ENCODE measurements around the gene PAX5. TPM values are rescaled to one million over a fixed set of nuclear protein-coding genes. Genes with fewer than 3 reads are reported as not detected.

Gene PAX5
- total RNA-seq, 1 donor from 2014 or later: 24.3 TPM

DNA sequence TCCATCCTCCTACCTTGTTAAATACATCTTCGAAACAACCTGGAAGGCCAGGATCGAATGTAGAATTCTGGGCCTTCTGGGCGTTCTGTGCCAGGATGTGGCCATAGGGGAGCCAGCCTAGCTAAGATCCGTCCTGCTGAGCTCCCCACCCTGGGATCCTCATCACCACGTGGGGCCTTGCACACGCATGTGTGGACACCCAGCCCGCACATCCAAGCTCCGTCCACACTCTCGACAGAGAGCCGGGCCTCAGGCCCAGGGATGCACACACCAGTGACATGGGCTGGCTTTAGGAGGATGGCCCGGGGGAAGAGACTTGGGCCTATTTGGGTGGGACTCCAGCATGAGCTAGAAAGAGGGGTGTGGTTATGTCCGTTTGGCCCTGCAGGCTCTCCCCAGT is 154.0 kb downstream of the PAX5 start:
- no peak for DNase-seq
- peaks cover 12% of the 10 kb centered on the region for H3K4me1 Mint-ChIP-seq (ENCODE audit: low read depth, unreplicated experiment)
- peaks cover 4% of the 10 kb centered on the region for H3K27me3 Mint-ChIP-seq (ENCODE audit: unreplicated experiment)
- H3K36me3 Mint-ChIP-seq (ENCODE audit: unreplicated experiment): no peaks in the 10 kb centered on the region
- no peak overlapping the region for H3K4me3 Mint-ChIP-seq (ENCODE audit: unreplicated experiment)
- no peak overlapping the region for H3K27ac Mint-ChIP-seq (ENCODE audit: unreplicated experiment)
- H3K9me3 Mint-ChIP-seq (ENCODE audit: unreplicated experiment): peaks cover 12% of the 10 kb centered on the region
- TF ChIP-seq, protein P1, sequence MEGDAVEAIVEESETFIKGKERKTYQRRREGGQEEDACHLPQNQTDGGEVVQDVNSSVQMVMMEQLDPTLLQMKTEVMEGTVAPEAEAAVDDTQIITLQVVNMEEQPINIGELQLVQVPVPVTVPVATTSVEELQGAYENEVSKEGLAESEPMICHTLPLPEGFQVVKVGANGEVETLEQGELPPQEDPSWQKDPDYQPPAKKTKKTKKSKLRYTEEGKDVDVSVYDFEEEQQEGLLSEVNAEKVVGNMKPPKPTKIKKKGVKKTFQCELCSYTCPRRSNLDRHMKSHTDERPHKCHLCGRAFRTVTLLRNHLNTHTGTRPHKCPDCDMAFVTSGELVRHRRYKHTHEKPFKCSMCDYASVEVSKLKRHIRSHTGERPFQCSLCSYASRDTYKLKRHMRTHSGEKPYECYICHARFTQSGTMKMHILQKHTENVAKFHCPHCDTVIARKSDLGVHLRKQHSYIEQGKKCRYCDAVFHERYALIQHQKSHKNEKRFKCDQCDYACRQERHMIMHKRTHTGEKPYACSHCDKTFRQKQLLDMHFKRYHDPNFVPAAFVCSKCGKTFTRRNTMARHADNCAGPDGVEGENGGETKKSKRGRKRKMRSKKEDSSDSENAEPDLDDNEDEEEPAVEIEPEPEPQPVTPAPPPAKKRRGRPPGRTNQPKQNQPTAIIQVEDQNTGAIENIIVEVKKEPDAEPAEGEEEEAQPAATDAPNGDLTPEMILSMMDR (IDR thresholded peaks at IDR 0.05; ENCODE audit: partially characterized antibody, unreplicated experiment): no peak

DNA sequence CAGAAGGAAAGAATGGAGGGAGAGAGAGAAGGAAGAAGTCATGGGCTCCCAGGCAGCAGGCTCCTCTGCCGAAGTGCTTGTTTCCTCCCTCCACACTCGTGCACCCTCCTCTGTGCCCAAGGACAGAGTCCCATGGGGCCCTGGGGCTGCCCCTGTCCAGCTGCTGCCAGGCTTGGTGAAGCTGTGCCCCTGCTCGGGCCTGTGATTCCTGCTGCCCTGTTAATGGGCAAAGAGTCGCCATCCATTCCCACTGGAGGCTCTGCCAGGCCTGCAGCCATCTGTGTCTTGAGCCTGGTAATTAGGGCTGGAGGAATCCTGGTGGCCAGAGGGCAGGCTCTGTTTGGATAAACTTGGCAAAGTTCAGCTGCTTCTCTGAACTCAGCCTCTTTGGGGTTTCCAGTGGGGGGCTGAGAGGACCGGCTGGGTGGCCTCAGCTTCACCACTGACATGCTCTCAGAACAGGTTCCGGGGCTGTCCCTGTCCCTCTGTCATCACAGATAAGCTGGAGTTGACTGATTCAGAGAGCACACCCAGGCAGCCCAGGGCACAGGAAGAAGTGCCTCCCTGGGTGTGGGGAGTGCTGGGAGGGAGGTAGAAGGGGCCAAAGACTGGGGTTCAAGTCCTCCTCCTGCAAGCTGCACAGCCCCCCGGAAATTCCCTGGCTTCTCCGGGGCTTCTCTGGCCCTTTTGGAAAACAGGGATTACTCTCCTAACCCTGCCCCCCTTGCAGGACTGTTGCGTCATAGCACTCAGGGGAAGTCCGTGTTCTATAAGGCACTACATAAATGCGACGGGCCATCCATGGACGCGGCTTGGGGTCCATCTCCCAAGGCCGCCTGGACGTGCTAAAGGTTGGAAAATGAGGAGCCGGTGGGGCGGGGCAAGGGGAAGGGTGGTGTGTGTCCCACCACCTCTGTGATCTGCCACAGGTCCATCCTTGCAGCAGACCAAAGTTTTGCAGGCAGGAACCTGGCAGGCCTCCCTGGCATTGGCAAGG is 154.8 kb downstream of the PAX5 start:
- H3K9me3 Mint-ChIP-seq (ENCODE audit: unreplicated experiment): peaks cover 12% of the 10 kb centered on the region
- peaks cover 4% of the 10 kb centered on the region for H3K27me3 Mint-ChIP-seq (ENCODE audit: unreplicated experiment)
- H3K36me3 Mint-ChIP-seq (ENCODE audit: unreplicated experiment): no peaks in the 10 kb centered on the region
- H3K4me3 Mint-ChIP-seq (ENCODE audit: unreplicated experiment): no peak overlapping the region
- peaks cover 12% of the 10 kb centered on the region for H3K4me1 Mint-ChIP-seq (ENCODE audit: low read depth, unreplicated experiment)
- peak overlapping the region; percentile 39 for H3K27ac Mint-ChIP-seq (ENCODE audit: unreplicated experiment)
- TF ChIP-seq, protein P1 (IDR thresholded peaks at IDR 0.05; ENCODE audit: partially characterized antibody, unreplicated experiment): no peak
- DNase-seq: no peak

DNA sequence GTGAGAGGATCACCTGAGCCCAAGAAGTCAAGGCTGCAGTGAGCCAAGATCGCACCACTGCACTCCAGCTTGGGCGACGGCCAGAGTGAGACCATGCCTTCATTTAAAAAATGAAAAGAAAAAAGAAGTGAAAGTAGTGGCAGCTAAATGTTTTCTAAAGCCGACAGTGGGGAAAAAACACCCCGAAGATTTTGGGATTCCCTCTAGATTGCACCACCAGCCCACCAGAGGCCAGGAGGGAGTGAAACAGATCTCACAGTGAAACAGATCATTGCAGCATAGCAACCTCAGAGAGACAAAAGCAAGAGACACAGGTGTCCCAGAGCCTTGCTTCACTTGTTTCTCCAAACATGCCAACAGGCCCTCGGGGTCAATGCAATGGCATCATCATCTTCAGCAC is 156.8 kb downstream of the PAX5 start:
- H3K4me1 Mint-ChIP-seq (ENCODE audit: low read depth, unreplicated experiment): peaks cover 7% of the 10 kb centered on the region
- peaks cover 12% of the 10 kb centered on the region for H3K9me3 Mint-ChIP-seq (ENCODE audit: unreplicated experiment)
- H3K27ac Mint-ChIP-seq (ENCODE audit: unreplicated experiment): no peak overlapping the region
- H3K27me3 Mint-ChIP-seq (ENCODE audit: unreplicated experiment): peaks cover 4% of the 10 kb centered on the region
- TF ChIP-seq, protein P1 (IDR thresholded peaks at IDR 0.05; ENCODE audit: partially characterized antibody, unreplicated experiment): no peak
- no peak overlapping the region for H3K4me3 Mint-ChIP-seq (ENCODE audit: unreplicated experiment)
- H3K36me3 Mint-ChIP-seq (ENCODE audit: unreplicated experiment): no peaks in the 10 kb centered on the region
- DNase-seq: no peak

DNA sequence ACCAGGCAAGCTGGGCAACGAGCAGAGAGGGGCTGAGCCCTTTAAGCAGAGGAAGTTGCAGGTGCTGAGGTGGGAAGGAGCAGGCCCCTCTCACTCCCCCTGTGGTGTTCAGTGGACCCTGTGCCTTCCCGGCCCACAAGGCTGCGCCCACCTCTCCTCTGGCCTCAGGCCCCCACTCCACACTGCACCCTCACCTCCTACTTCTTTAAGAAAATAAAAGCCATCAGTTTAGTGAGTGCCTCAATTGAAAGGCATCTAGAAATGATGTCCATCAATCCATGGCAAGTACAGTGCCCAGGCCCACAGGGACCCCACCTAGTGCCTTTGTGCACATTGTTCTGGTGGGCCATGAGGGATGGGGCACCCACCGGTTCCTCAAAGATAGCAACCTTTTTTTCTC is 158.0 kb downstream of the PAX5 start:
- Mint-ChIP-seq H3K4me3 (ENCODE audit: unreplicated experiment) (no peak overlapping the region), H3K36me3 (ENCODE audit: unreplicated experiment) (peaks cover 4% of the 10 kb centered on the region), H3K27me3 (ENCODE audit: unreplicated experiment) (peaks cover 4% of the 10 kb centered on the region), H3K4me1 (ENCODE audit: low read depth, unreplicated experiment) (peaks cover 5% of the 10 kb centered on the region), H3K27ac (ENCODE audit: unreplicated experiment) (no peak overlapping the region), H3K9me3 (ENCODE audit: unreplicated experiment) (peaks cover 12% of the 10 kb centered on the region)
- DNase-seq: no peak
- TF ChIP-seq, protein P1 (IDR thresholded peaks at IDR 0.05; ENCODE audit: partially characterized antibody, unreplicated experiment): no peak

DNA sequence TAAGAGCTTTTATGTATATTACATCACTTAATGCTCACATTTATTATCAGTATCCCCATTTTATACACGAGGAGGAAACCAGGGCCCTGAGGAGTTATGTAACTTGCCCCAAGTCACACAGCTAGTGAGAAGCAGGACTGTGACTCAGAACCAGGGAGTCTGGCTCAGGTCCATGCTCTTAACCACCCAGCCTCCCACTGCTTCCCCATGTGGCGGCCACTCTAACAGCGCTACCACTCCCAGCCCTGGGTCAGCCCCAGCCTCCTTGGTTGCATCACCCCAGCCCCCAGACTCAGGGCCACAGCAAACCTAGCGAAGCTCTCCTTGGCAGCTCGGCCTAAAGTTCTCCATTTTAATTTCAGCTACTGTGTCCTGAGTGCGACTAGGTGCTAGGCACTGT is 159.1 kb downstream of the PAX5 start:
- TF ChIP-seq, protein P1 (IDR thresholded peaks at IDR 0.05; ENCODE audit: partially characterized antibody, unreplicated experiment): no peak
- Mint-ChIP-seq H3K9me3 (ENCODE audit: unreplicated experiment) (peaks cover 12% of the 10 kb centered on the region), H3K27ac (ENCODE audit: unreplicated experiment) (no peak overlapping the region), H3K27me3 (ENCODE audit: unreplicated experiment) (peaks cover 4% of the 10 kb centered on the region), H3K4me1 (ENCODE audit: low read depth, unreplicated experiment) (peaks cover 5% of the 10 kb centered on the region), H3K4me3 (ENCODE audit: unreplicated experiment) (no peak overlapping the region), H3K36me3 (ENCODE audit: unreplicated experiment) (peaks cover 4% of the 10 kb centered on the region)
- DNase-seq: no peak
